NCI-H510A treated with DMSO at 0.1 percent for 48 hours (cell line): Measurements from ENCODE around the gene MTCH1.
A peak's percentile ranks its signal among the peaks of the same experiment; 100 is the strongest.

Experiments used
- DNase-seq: peaks from one replicate; lab custom pipeline; 2025; lab: John Stamatoyannopoulos, UW

The MTCH1 gene

GRCh38 chr6:37017606-37018197 lies 31.7 kb upstream of the MTCH1 start:
- no peak for DNase-seq

GRCh38 chr6:37016995-37017394 lies 31.0 kb upstream of the MTCH1 start:
- DNase-seq: no peak

GRCh38 chr6:37015532-37015931 lies 29.5 kb upstream of the MTCH1 start:
- DNase-seq: no peak

- no peak for DNase-seq
These were observed 28.7 kb upstream of the MTCH1 start for GRCh38 chr6:37014667-37015066.

GRCh38 chr6:37013516-37014491 lies 27.8 kb upstream of the MTCH1 start:
- DNase-seq: peak; percentile 47

GRCh38 chr6:37011656-37012378 lies 25.8 kb upstream of the MTCH1 start:
- DNase-seq: no peak

GRCh38 chr6:37010402-37010892 lies 24.5 kb upstream of the MTCH1 start:
- no peak for DNase-seq

GRCh38 chr6:37008484-37009465 lies 22.8 kb upstream of the MTCH1 start:
- no peak for DNase-seq

GRCh38 chr6:37007340-37008043 lies 21.5 kb upstream of the MTCH1 start:
- no peak for DNase-seq

- no peak for DNase-seq
These were observed 20.9 kb upstream of the MTCH1 start for GRCh38 chr6:37006793-37007339.

- DNase-seq: no peak
These were observed 20.0 kb upstream of the MTCH1 start for GRCh38 chr6:37005827-37006567.

GRCh38 chr6:37005061-37005810 lies 19.2 kb upstream of the MTCH1 start, which contains the start of gene FGD2:
TSS of gene FGD2 (plus strand) at chr6:37005655. CDS start at chr6:37005818, 163 bp downstream.
- DNase-seq: no peak

GRCh38 chr6:37004044-37004980 lies 18.3 kb upstream of the MTCH1 start:
- DNase-seq: peak; percentile 36

- no peak for DNase-seq
These were observed 13.7 kb upstream of the MTCH1 start for GRCh38 chr6:36999751-37000125.

GRCh38 chr6:36999061-36999750 lies 13.2 kb upstream of the MTCH1 start:
- peak; percentile 79 for DNase-seq

GRCh38 chr6:36998723-36999038 lies 12.7 kb upstream of the MTCH1 start:
- no peak for DNase-seq
